Spleen (tissue), 11 donors: Measurements from ENCODE around the gene NMBR. TPM values are rescaled to one million over a fixed set of nuclear protein-coding genes. Genes with fewer than 3 reads are reported as not detected.
"Not testable (repeated sequence)": the region's sequence is repeated elsewhere in the genome, so short reads cannot be mapped to it uniquely, and the experiment has no call there.

Experiments used
- DNase-seq: peaks from one replicate; pipeline ENCODE4 v3.0.0-alpha.2; 2020
- H3K27ac ChIP-seq, 8 donors: fragments of 200-600 bp; sonication (generic) in 7 of 8; 1 replicate in 4 of 8; 2 replicates in 4 of 8; pipeline versions ENCODE4 v1.5.0 to v1.8.0; 2016 to 2021; ENCODE audit warnings: inconsistent platforms in 4 of 8, mild to moderate bottlenecking in 4 of 8, moderate library complexity in 1 of 8
- H3K27me3 ChIP-seq, 7 donors: fragments of 200-600 bp; sonication (generic) in 6 of 7; replicated peaks in 1 of 7; 1 replicate in 4 of 7; 2 replicates in 3 of 7; pipeline versions ENCODE4 v1.5.0 to v1.8.0; 2016 to 2021; ENCODE audit warnings: inconsistent platforms in 3 of 7, mild to moderate bottlenecking in 1 of 7
- H3K36me3 ChIP-seq, 6 donors: fragments of 200-600 bp; sonication (generic) in 5 of 6; 1 replicate in 4 of 6; 2 replicates in 2 of 6; pipeline versions ENCODE4 v1.5.0 to v1.8.0; 2016 to 2021; ENCODE audit warnings: inconsistent platforms in 2 of 6
- H3K4me1 ChIP-seq, 6 donors: fragments of 200-600 bp; sonication (generic) in 5 of 6; 1 replicate in 3 of 6; 2 replicates in 3 of 6; pipeline versions ENCODE4 v1.5.0 to v1.8.0; 2016 to 2021; ENCODE audit warnings: inconsistent platforms in 3 of 6
- H3K4me3 ChIP-seq, 8 donors: fragments of 200-600 bp; sonication (generic) in 7 of 8; 1 replicate in 4 of 8; 2 replicates in 4 of 8; pipeline versions ENCODE4 v1.5.0 to v1.8.0; 2016 to 2021; ENCODE audit warnings: inconsistent platforms in 4 of 8, mild to moderate bottlenecking in 4 of 8, moderate library complexity in 2 of 8
- H3K9me3 ChIP-seq, 8 donors: fragments of 200-600 bp; sonication (generic) in 7 of 8; 1 replicate in 4 of 8; 2 replicates in 4 of 8; pipeline versions ENCODE4 v1.5.0 to v1.8.0; 2016 to 2021; ENCODE audit warnings: inconsistent platforms in 4 of 8
- POLR2A ChIP-seq, 3 donors: fragments of 450-650 bp; IDR thresholded peaks; one replicate each; pipeline ENCODE4 v1.5.1; 2017; ENCODE audit warnings: antibody characterized with exemption in 3 of 3, mild to moderate bottlenecking in 1 of 3
- POLR2AphosphoS5 ChIP-seq, 3 donors: sonication (generic); formaldehyde crosslinking; IDR thresholded peaks; one replicate each; pipeline ENCODE4 v1.5.1; 2017; ENCODE audit warnings: antibody characterized with exemption in 3 of 3
- WGBS, 5 donors: extraction: QIAGEN DNeasy Blood & Tissue Kit in 3 of 5; methylation state at CpG; one replicate each; pipeline versions ENCODE4 v1.1.5 to v1.1.7; 2013 to 2018; 5-methylcytosine and 5-hydroxymethylcytosine counted together
- intact Hi-C: fragments of 100-400 bp; cut with DNase I; formaldehyde crosslinking; loops from one replicate; pipeline ENCODE4 v1.15.0; 2023; ENCODE audit warnings: low total_unique reads
- polyA plus RNA-seq, 3 donors: library from polyadenylated mRNA; stranded (reverse); fragments of 200-250 nt; gene quantifications; one replicate each; pipeline ENCODE4 v1.2.1, GENCODE V29; 2013
- total RNA-seq, 7 donors: library from RNA; depleted of rRNA in 3 of 7; stranded (reverse); fragments of >200 nt in 3 of 7; fragmentation: NEBNext Ultra II Directional in 4 of 7; extraction: Animal tissue kit (Norgen Biotek cat#: 25700) in 4 of 7; gene quantifications; one replicate each; pipeline versions ENCODE4 v1.1.0 to v1.2.1, GENCODE V29; 2016 to 2021
- TF ChIP-seq, protein P1 (sequence below), 11 experiments: fragments of 200-600 bp in 7 of 11; fragments of 450-650 bp in 4 of 11; sonication (generic) in 4 of 11; IDR thresholded peaks in 8 of 11; conservative IDR thresholded peaks in 3 of 11; 1 replicate in 7 of 11; 2 replicates in 4 of 11; pipeline versions ENCODE4 v1.4.0 to v1.8.0; 2016 to 2021; ENCODE audit warnings: antibody characterized with exemption in 11 of 11, inconsistent platforms in 4 of 11, mild to moderate bottlenecking in 1 of 11
- donor health status: healthy with polysubstance abuse.
- donor health status: DM: no; HTN: no; CAD: no; lungs with moderate emphysema.
- donor health status: DM: no; HTN: no; CAD: no.
- donor health status: Bipolar disorder and iron deficiency.
- donor health status: healthy.
- donor health status: DM: no; HTN: no; CAD: no.
- donor health status: DM: yes; HTN: yes; CAD: no.

NMBR gene
- total and polyA plus RNA-seq, 10 donors = 0.25 to 0.36 TPM; not detected in 8

DNA sequence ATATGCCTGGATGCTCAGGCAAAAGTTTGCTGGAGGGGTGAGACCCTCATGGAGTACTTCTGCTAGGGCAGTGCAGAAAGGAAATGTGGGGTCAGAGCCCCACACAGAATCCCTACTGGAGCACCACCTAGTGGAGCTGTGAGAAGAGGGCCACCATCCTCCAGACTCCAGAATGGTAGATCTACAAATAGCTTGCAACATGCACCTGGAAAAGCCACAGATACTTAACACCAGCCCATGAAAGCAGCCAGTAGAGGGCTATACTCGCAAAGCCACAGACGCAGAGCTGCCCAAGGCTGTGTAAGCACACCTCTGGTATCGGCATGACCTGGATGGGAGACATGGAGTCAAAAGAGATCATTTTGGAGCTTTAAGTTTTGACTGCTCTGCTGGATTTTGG, 74.9 kb downstream of the NMBR start:
- no peaks in the 10 kb centered on the region for H3K36me3 ChIP-seq
- no peaks in the 10 kb centered on the region for H3K27me3 ChIP-seq
- no peaks in the 10 kb centered on the region for H3K4me1 ChIP-seq
- WGBS, 5 donors = 67 to 88% (median 80%) methylated on average over 3 of the region's 3 CpGs
- H3K9me3 ChIP-seq = peaks cover 0 to 15% (median 0%) of the 10 kb centered on the region in 8 donors
- intact Hi-C loops = no loop called here
- no peak overlapping the region for H3K27ac ChIP-seq
- DNase-seq = no peak
- H3K4me3 ChIP-seq = no peak overlapping the region
- TF ChIP-seq POLR2AphosphoS5 (IDR thresholded peaks at IDR 0.05) (no peak), POLR2A (IDR thresholded peaks at IDR 0.05) (no peak)
- TF ChIP-seq, protein P1, sequence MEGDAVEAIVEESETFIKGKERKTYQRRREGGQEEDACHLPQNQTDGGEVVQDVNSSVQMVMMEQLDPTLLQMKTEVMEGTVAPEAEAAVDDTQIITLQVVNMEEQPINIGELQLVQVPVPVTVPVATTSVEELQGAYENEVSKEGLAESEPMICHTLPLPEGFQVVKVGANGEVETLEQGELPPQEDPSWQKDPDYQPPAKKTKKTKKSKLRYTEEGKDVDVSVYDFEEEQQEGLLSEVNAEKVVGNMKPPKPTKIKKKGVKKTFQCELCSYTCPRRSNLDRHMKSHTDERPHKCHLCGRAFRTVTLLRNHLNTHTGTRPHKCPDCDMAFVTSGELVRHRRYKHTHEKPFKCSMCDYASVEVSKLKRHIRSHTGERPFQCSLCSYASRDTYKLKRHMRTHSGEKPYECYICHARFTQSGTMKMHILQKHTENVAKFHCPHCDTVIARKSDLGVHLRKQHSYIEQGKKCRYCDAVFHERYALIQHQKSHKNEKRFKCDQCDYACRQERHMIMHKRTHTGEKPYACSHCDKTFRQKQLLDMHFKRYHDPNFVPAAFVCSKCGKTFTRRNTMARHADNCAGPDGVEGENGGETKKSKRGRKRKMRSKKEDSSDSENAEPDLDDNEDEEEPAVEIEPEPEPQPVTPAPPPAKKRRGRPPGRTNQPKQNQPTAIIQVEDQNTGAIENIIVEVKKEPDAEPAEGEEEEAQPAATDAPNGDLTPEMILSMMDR (IDR thresholded peaks at IDR 0.05 in 8 of 11, conservative IDR thresholded peaks at IDR 0.05 in 3 of 11) = no peak

DNA sequence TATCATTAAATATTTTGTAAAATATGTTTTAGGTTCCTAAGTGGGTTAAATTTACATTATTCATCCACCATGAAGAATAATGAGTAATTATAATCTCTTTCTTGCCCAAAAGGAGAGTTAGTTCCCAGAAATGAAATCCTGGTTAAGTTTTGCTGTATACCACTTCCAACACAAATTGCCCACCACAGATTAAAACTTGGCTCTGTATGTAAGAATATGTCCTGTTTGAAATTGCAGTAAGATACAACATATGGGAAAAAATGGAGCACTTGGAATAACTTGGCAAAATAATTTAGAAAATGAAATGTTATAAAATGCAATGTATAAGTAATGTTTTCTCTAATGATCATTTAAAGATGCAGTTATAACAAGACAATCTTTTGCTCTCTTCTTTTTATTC, 78.5 kb downstream of the NMBR start:
- intact Hi-C loops = no loop called here

DNA sequence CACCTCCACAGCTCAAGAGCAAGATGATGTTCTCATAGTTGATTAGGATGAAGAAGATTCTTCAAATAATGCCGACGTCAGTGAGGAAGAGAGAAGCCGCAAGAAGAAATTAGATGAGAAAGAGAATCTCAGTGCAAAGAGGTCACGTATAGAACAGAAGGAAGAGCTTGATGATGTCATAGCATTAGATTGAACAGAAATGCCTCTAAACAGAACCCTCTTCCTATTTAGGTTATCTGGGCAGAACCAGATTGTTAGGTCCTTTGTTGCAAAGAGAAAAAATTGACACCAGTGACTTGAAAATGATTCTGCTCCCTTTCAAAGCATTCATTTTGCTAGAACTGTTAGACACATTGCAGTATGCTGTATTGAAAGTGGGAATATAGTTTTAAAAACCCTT, 84.1 kb downstream of the NMBR start:
- H3K36me3 ChIP-seq, H3K27me3 ChIP-seq, H3K4me1 ChIP-seq, DNase-seq, intact Hi-C loops, H3K27ac ChIP-seq, H3K4me3 ChIP-seq, H3K9me3 ChIP-seq: not testable (repeated sequence)
- WGBS, 5 donors = 74 to 90% (median 83%) methylated on average over 4 of the region's 4 CpGs

More for the DNA sequence above, 78.5 kb downstream of the NMBR start:
- Histone ChIP-seq H3K36me3 (no peaks in the 10 kb centered on the region), H3K4me1 (no peaks in the 10 kb centered on the region), H3K27ac (no peak overlapping the region), H3K4me3 (no peak overlapping the region), H3K27me3 (no peaks in the 10 kb centered on the region), H3K9me3 (peaks cover 0 to 13% (median 0%) of the 10 kb centered on the region in 8 donors)
- TF ChIP-seq POLR2AphosphoS5 (IDR thresholded peaks at IDR 0.05) = no peak
- TF ChIP-seq POLR2A (IDR thresholded peaks at IDR 0.05) = no peak
- TF ChIP-seq, protein P1 (IDR thresholded peaks at IDR 0.05 in 8 of 11, conservative IDR thresholded peaks at IDR 0.05 in 3 of 11) = no peak
- no peak for DNase-seq

DNA sequence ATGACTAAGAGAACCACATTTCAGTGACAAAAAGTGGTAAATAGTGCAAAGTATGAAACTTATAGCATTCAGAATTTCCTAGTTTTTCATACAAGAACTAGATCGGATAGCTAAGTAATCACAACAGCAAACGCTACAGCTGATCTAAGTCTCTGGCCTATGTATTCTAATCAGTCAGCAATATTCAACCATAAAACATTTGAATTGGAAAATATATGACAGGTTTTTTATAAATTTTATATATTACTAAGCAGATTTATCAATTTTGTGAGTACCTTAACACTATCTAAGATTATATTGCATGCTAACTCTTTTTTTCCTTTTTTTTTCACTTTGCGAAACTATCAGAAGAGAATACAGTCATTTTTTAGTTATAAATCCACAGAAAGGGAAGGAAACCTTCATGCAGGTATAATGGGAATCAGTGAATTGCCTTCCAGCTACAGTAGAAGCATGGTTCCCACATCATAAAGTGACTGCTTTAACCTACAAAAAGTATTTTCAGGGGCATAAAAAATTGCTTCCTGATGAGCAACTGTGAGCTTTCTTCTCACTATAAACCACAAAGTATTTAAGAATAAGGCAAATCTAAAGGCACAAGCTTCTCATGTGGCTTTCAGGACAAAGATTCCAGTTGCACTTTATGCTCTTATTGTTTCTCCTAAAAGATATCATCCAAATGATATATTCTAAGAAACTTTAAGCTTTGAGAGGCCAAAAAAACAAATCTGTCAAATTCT, 88.2 kb downstream of the NMBR start:
- DNase-seq = no peak
- H3K27me3 ChIP-seq = no peaks in the 10 kb centered on the region
- no peaks in the 10 kb centered on the region for H3K9me3 ChIP-seq
- WGBS, 5 donors = 87 to 94% (median 92%) methylated on average over 3 of the region's 3 CpGs
- H3K4me3 ChIP-seq = no peak overlapping the region
- intact Hi-C loops = no loop called here
- no peaks in the 10 kb centered on the region for H3K36me3 ChIP-seq
- no peaks in the 10 kb centered on the region for H3K4me1 ChIP-seq
- H3K27ac ChIP-seq = no peak overlapping the region
- TF ChIP-seq POLR2AphosphoS5 (IDR thresholded peaks at IDR 0.05) = no peak
- TF ChIP-seq, protein P1 (IDR thresholded peaks at IDR 0.05 in 8 of 11, conservative IDR thresholded peaks at IDR 0.05 in 3 of 11) = no peak
- TF ChIP-seq POLR2A (IDR thresholded peaks at IDR 0.05) = no peak
